ENCODE measurements around the gene TCTN2. TPM values are rescaled to one million over a fixed set of nuclear protein-coding genes. Genes with fewer than 3 reads are reported as not detected.

TCTN2 gene
- total and polyA plus RNA-seq, 2 donors (not counting 1 experiment from before 2014, with no cell fraction given): 7.9 to 14.8 TPM

DNA sequence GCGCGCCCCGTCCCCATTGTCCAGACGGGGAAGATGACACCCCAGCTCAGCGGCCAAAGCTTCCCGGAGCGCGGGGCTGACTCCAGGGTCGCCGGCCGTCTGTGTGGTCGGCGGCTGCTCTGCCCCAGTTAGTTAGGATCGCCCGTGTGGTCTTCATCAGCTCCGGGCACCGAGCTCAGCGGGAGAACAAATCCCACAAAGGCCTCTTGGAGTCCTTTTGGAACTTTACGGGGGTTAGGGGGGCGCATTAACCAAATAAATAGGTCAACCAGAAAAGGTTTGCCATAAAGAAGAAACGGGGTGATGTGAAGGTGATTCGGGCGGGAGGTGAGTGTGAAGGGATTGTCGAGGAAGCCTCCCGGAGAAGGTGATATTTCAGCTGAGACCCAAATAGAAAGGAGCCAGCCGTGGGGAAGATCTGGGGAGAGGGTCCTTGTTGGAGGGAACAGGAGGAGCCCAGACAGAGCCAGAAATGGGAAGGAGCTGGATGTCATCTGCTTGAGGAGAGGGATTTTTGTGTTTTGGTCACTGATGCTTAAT, 41.9 kb downstream of the TCTN2 start:
- no peak for TF ChIP-seq EZH2 (IDR thresholded peaks at IDR 0.05; ENCODE audit: low read length, missing control alignments)
- TF ChIP-seq, protein P1, sequence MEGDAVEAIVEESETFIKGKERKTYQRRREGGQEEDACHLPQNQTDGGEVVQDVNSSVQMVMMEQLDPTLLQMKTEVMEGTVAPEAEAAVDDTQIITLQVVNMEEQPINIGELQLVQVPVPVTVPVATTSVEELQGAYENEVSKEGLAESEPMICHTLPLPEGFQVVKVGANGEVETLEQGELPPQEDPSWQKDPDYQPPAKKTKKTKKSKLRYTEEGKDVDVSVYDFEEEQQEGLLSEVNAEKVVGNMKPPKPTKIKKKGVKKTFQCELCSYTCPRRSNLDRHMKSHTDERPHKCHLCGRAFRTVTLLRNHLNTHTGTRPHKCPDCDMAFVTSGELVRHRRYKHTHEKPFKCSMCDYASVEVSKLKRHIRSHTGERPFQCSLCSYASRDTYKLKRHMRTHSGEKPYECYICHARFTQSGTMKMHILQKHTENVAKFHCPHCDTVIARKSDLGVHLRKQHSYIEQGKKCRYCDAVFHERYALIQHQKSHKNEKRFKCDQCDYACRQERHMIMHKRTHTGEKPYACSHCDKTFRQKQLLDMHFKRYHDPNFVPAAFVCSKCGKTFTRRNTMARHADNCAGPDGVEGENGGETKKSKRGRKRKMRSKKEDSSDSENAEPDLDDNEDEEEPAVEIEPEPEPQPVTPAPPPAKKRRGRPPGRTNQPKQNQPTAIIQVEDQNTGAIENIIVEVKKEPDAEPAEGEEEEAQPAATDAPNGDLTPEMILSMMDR (conservative IDR thresholded peaks at IDR 0.05 in 1 of 2, IDR thresholded peaks at IDR 0.05 in 1 of 2; ENCODE audit: low read depth in 1 of 2, low read length in 2 of 2): no peak
- Histone ChIP-seq H3K9ac (ENCODE audit: insufficient read depth, low read length) (peak overlapping the region; percentile 77), H3K9me3 (ENCODE audit: control insufficient read depth, insufficient read depth, low read depth, low read length) (no peaks in the 10 kb centered on the region), H3K27me3 (ENCODE audit: control insufficient read depth, insufficient read depth, low read length) (no peaks in the 10 kb centered on the region), H3K36me3 (ENCODE audit: control insufficient read depth, insufficient read depth, low read length) (no peaks in the 10 kb centered on the region), H3K4me1 (ENCODE audit: control insufficient read depth, extremely low read depth, insufficient read depth, low read length) (no peaks in the 10 kb centered on the region), H3K27ac (ENCODE audit: insufficient read depth, low read length) (peak overlapping the region; percentile 71), H3K4me2 (ENCODE audit: extremely low read depth, insufficient read depth, low read length) (peak overlapping the region; percentile 89), H3K79me2 (ENCODE audit: control insufficient read depth, insufficient read depth, low read length) (peaks cover 15% of the 10 kb centered on the region), H2AFZ (ENCODE audit: low read length) (peak overlapping the region; percentile 52), H4K20me1 (ENCODE audit: control insufficient read depth, extremely low read depth, insufficient read depth, low read length) (no peaks in the 10 kb centered on the region), H3K4me3 (replicated peaks in 1 of 4; ENCODE audit: control extremely low read depth in 1 of 4, insufficient read depth in 1 of 4, low read depth in 3 of 4, low read length in 4 of 4) (peak overlapping the region; percentile 69 to 86 (median 82))
- DNase-seq (ENCODE audit: low read depth in 2 of 2): no peak

DNA sequence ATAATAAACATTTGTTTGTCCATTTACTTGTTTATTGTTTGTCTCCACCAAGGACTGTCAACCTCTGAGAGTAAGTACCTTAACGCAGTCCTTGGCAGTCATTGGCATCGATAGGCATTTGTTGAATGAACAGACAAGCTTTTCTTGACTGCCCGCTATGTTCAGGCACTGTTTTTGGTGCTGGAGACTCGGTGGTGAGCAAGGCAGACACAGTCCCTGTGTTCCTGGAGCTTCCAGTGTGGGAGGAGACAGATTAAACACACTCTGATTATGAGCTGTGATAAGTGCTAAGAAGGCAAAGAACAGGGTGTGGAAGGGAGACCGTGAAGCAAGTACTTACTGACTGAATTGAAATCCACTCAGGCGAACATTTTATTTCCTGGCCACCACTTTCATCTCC, 42.5 kb downstream of the TCTN2 start:
- no peak for TF ChIP-seq EZH2 (IDR thresholded peaks at IDR 0.05; ENCODE audit: low read length, missing control alignments)
- TF ChIP-seq, protein P1 (conservative IDR thresholded peaks at IDR 0.05 in 1 of 2, IDR thresholded peaks at IDR 0.05 in 1 of 2; ENCODE audit: low read depth in 1 of 2, low read length in 2 of 2): no peak
- no peak overlapping the region for H3K9ac ChIP-seq (ENCODE audit: insufficient read depth, low read length)
- H3K4me1 ChIP-seq (ENCODE audit: control insufficient read depth, extremely low read depth, insufficient read depth, low read length): no peaks in the 10 kb centered on the region
- peaks cover 15% of the 10 kb centered on the region for H3K79me2 ChIP-seq (ENCODE audit: control insufficient read depth, insufficient read depth, low read length)
- no peaks in the 10 kb centered on the region for H4K20me1 ChIP-seq (ENCODE audit: control insufficient read depth, extremely low read depth, insufficient read depth, low read length)
- no peak overlapping the region for H3K27ac ChIP-seq (ENCODE audit: insufficient read depth, low read length)
- DNase-seq (ENCODE audit: low read depth in 2 of 2): peak in 1 of 2 donors; percentile 21
- H3K4me3 ChIP-seq (replicated peaks in 1 of 4; ENCODE audit: control extremely low read depth in 1 of 4, insufficient read depth in 1 of 4, low read depth in 3 of 4, low read length in 4 of 4): peak overlapping the region; percentile 69 to 86 (median 82)
- H3K9me3 ChIP-seq (ENCODE audit: control insufficient read depth, insufficient read depth, low read depth, low read length): no peaks in the 10 kb centered on the region
- no peaks in the 10 kb centered on the region for H3K36me3 ChIP-seq (ENCODE audit: control insufficient read depth, insufficient read depth, low read length)
- peak overlapping the region; percentile 89 for H3K4me2 ChIP-seq (ENCODE audit: extremely low read depth, insufficient read depth, low read length)
- no peak overlapping the region for H2AFZ ChIP-seq (ENCODE audit: low read length)
- H3K27me3 ChIP-seq (ENCODE audit: control insufficient read depth, insufficient read depth, low read length): no peaks in the 10 kb centered on the region

DNA sequence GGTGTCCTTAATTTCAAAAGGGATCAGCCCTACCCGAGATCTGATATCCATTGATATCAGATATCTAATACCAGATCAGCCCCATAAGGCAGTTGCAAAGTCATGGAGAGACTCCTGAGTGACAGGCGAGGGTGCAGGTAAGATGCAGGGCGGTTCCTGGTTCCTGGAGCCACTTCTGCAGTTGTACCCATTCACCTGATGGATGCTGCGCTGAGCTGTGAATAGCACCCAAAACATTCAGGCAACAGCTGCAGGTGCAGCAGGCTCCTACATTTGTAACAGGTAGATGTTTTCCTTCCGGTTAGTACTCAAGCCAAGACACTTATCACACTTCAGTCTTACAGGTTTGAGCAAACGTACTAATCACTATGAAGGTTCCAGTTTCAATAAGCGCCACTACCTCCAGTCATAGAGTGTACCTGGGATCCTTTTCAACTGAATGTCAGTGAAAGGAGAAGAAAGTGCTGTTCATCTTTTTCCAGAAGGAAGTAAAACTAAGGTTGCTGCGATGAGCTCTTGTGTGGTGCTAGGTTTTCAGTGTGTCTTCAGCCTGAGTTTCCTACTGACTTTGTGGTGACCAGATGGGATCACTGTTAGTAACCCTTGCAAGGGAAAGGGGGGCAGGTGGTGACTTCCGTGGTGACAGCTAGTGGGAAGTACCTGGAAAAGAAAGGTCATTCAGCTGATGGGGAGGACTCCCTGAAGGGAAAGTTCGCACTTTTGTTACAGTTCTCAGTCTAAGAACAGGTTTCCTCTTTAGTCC, 43.1 kb downstream of the TCTN2 start:
- no peaks in the 10 kb centered on the region for H3K36me3 ChIP-seq (ENCODE audit: control insufficient read depth, insufficient read depth, low read length)
- no peaks in the 10 kb centered on the region for H3K9me3 ChIP-seq (ENCODE audit: control insufficient read depth, insufficient read depth, low read depth, low read length)
- no peaks in the 10 kb centered on the region for H3K27me3 ChIP-seq (ENCODE audit: control insufficient read depth, insufficient read depth, low read length)
- H2AFZ ChIP-seq (ENCODE audit: low read length): no peak overlapping the region
- H4K20me1 ChIP-seq (ENCODE audit: control insufficient read depth, extremely low read depth, insufficient read depth, low read length): no peaks in the 10 kb centered on the region
- H3K4me1 ChIP-seq (ENCODE audit: control insufficient read depth, extremely low read depth, insufficient read depth, low read length): no peaks in the 10 kb centered on the region
- no peak for TF ChIP-seq EZH2 (IDR thresholded peaks at IDR 0.05; ENCODE audit: low read length, missing control alignments)
- TF ChIP-seq, protein P1 (conservative IDR thresholded peaks at IDR 0.05 in 1 of 2, IDR thresholded peaks at IDR 0.05 in 1 of 2; ENCODE audit: low read depth in 1 of 2, low read length in 2 of 2): no peak
- H3K4me2 ChIP-seq (ENCODE audit: extremely low read depth, insufficient read depth, low read length): peak overlapping the region; percentile 89
- H3K9ac ChIP-seq (ENCODE audit: insufficient read depth, low read length): no peak overlapping the region
- H3K4me3 ChIP-seq (replicated peaks in 1 of 4; ENCODE audit: control extremely low read depth in 1 of 4, insufficient read depth in 1 of 4, low read depth in 3 of 4, low read length in 4 of 4): peak overlapping the region in 2 of 4 experiments; percentile 8 to 82
- DNase-seq (ENCODE audit: low read depth in 2 of 2): no peak
- peaks cover 15% of the 10 kb centered on the region for H3K79me2 ChIP-seq (ENCODE audit: control insufficient read depth, insufficient read depth, low read length)
- no peak overlapping the region for H3K27ac ChIP-seq (ENCODE audit: insufficient read depth, low read length)

Measured in fibroblast of lung (primary cell).